H9 (cell line): ENCODE data around the gene DPP6. TPM values are rescaled to one million over a fixed set of nuclear protein-coding genes. Genes with fewer than 3 reads are reported as not detected.

Source experiments
- DNase-seq: peaks from one replicate; pipeline ENCODE4 v3.0.0-alpha.2; 2017
- H2AFZ ChIP-seq: one replicate; pipeline ENCODE4 v1.6.1; 2013; ENCODE audit warnings: mild to moderate bottlenecking, low read length, control low read depth, moderate library complexity
- H2AK5ac ChIP-seq: 2 replicates; pipeline ENCODE4 v1.6.1; 2013; ENCODE audit warnings: low read length, control low read depth, mixed read lengths; ENCODE audit not compliant: insufficient read length
- H2BK120ac ChIP-seq: one replicate; pipeline ENCODE4 v1.6.1; 2013; ENCODE audit warnings: low read depth, mild to moderate bottlenecking, low read length, control low read depth, inconsistent platforms; ENCODE audit not compliant: poor library complexity, severe bottlenecking
- H2BK12ac ChIP-seq: 2 replicates; pipeline ENCODE4 v1.6.1; 2013; ENCODE audit warnings: low read length, control low read depth, mixed read lengths, low read depth; ENCODE audit not compliant: insufficient read length
- H2BK15ac ChIP-seq: 2 replicates; pipeline ENCODE4 v1.6.1; 2013; ENCODE audit warnings: low read depth, low read length, control low read depth
- H2BK20ac ChIP-seq: one replicate; pipeline ENCODE4 v1.6.1; 2013; ENCODE audit warnings: low read depth, mild to moderate bottlenecking, low read length, control low read depth, inconsistent platforms; ENCODE audit not compliant: poor library complexity, severe bottlenecking
- H2BK5ac ChIP-seq: 2 replicates; pipeline ENCODE4 v1.6.1; 2013; ENCODE audit warnings: low read length, control low read depth, mixed read lengths; ENCODE audit not compliant: insufficient read length
- H3K14ac ChIP-seq: 2 replicates; pipeline ENCODE4 v1.6.1; 2013; ENCODE audit warnings: low read length, control low read depth; ENCODE audit not compliant: insufficient read depth
- H3K18ac ChIP-seq: 2 replicates; pipeline ENCODE4 v1.6.1; 2013; ENCODE audit warnings: low read depth, mild to moderate bottlenecking, mixed read lengths, low read length, control low read depth; ENCODE audit not compliant: insufficient read length
- H3K23ac ChIP-seq: 2 replicates; pipeline ENCODE4 v1.6.1; 2013; ENCODE audit warnings: low read length, control low read depth, mixed read lengths, low read depth; ENCODE audit not compliant: insufficient read length
- H3K23me2 ChIP-seq: 2 replicates; pipeline ENCODE4 v1.6.1; 2013; ENCODE audit warnings: low read depth, mild to moderate bottlenecking, mixed read lengths, low read length, control low read depth; ENCODE audit not compliant: insufficient read length, poor library complexity, severe bottlenecking
- H3K27ac ChIP-seq: 2 replicates; pipeline ENCODE4 v1.5.1; 2013; ENCODE audit warnings: low read length, control low read depth, mixed read lengths, low read depth; ENCODE audit not compliant: insufficient read length
- H3K27me3 ChIP-seq: 2 replicates; pipeline ENCODE4 v1.6.1; 2013; ENCODE audit warnings: low read length, control low read depth, inconsistent platforms; ENCODE audit not compliant: insufficient read depth
- H3K4ac ChIP-seq: 2 replicates; pipeline ENCODE4 v1.6.1; 2013; ENCODE audit warnings: low read depth, mild to moderate bottlenecking, control low read depth, inconsistent platforms, low read length, moderate library complexity
- H3K4me1 ChIP-seq: 2 replicates; pipeline ENCODE4 v1.6.1; 2013; ENCODE audit warnings: low read length, control low read depth, inconsistent platforms; ENCODE audit not compliant: insufficient read depth
- H3K4me2 ChIP-seq: 2 replicates; pipeline ENCODE4 v1.6.1; 2013; ENCODE audit warnings: low read length, control low read depth, mixed read lengths; ENCODE audit not compliant: insufficient read length, insufficient read depth
- H3K56ac ChIP-seq: 2 replicates; pipeline ENCODE4 v1.6.1; 2013; ENCODE audit warnings: low read depth, mild to moderate bottlenecking, mixed read lengths, low read length, control low read depth; ENCODE audit not compliant: insufficient read length
- H3K79me1 ChIP-seq: 2 replicates; pipeline ENCODE4 v1.6.1; 2013; ENCODE audit warnings: low read depth, mild to moderate bottlenecking, moderate library complexity, low read length, control low read depth, inconsistent platforms; ENCODE audit not compliant: insufficient read depth, poor library complexity, severe bottlenecking
- H3K79me2 ChIP-seq: 2 replicates; pipeline ENCODE4 v1.6.1; 2013; ENCODE audit warnings: low read length, control low read depth, inconsistent platforms; ENCODE audit not compliant: insufficient read depth
- H3K9ac ChIP-seq: 2 replicates; pipeline ENCODE4 v1.6.1; 2013; ENCODE audit warnings: low read length, control low read depth, mixed read lengths; ENCODE audit not compliant: insufficient read length; ENCODE audit errors: extremely low read depth
- H3K9me3 ChIP-seq: one replicate; pipeline ENCODE4 v1.6.1; 2013; ENCODE audit warnings: low read depth, low read length, inconsistent platforms; ENCODE audit not compliant: control insufficient read depth
- H3T11ph ChIP-seq: one replicate; pipeline ENCODE4 v1.6.1; 2013; ENCODE audit warnings: mild to moderate bottlenecking, low read length, control low read depth, inconsistent platforms
- H4K20me1 ChIP-seq: one replicate; pipeline ENCODE4 v1.6.1; 2013; ENCODE audit not compliant: control insufficient read depth, insufficient read length, insufficient read depth
- H4K5ac ChIP-seq: 2 replicates; pipeline ENCODE4 v1.6.1; 2013; ENCODE audit warnings: low read depth, mild to moderate bottlenecking, mixed read lengths, low read length, control low read depth; ENCODE audit not compliant: insufficient read length
- H4K8ac ChIP-seq: replicated peaks from 2 replicates; pipeline ENCODE4 v1.6.1; 2013; ENCODE audit warnings: low read length, control low read depth, mixed read lengths, low read depth; ENCODE audit not compliant: insufficient read length
- H4K91ac ChIP-seq: 2 replicates; pipeline ENCODE4 v1.6.1; 2013; ENCODE audit warnings: low read depth, mild to moderate bottlenecking, moderate library complexity, mixed read lengths, low read length, control low read depth; ENCODE audit not compliant: insufficient read length
- H3K27ac Mint-ChIP-seq, 3 experiments: 2 replicates in 2 of 3; 3 replicates in 1 of 3; pipeline ENCODE4 v1.8.0; 2020 to 2021; ENCODE audit warnings: mixed read lengths in 3 of 3, mild to moderate bottlenecking in 1 of 3, moderate library complexity in 1 of 3
- H3K27me3 Mint-ChIP-seq: 2 replicates; pipeline ENCODE4 v1.8.0; 2021; ENCODE audit warnings: low read depth, mild to moderate bottlenecking, moderate library complexity, mixed read lengths
- H3K36me3 Mint-ChIP-seq, 3 experiments: 2 replicates in 2 of 3; 3 replicates in 1 of 3; pipeline ENCODE4 v1.8.0; 2020 to 2021; ENCODE audit warnings: low read depth in 3 of 3, mixed read lengths in 3 of 3; ENCODE audit not compliant: insufficient read depth in 1 of 3
- H3K4me1 Mint-ChIP-seq, 2 experiments: 2 replicates each; pipeline ENCODE4 v1.8.0; 2020; ENCODE audit warnings: mixed read lengths in 2 of 2
- H3K4me3 Mint-ChIP-seq, 2 experiments: 2 replicates in 1 of 2; 3 replicates in 1 of 2; pipeline ENCODE4 v1.8.0; 2020 to 2021; ENCODE audit warnings: mild to moderate bottlenecking in 2 of 2, mixed read lengths in 2 of 2, moderate library complexity in 1 of 2
- H3K9me3 Mint-ChIP-seq, 2 experiments: 2 replicates in 1 of 2; 3 replicates in 1 of 2; pipeline ENCODE4 v1.8.0; 2020; ENCODE audit warnings: mild to moderate bottlenecking in 2 of 2, mixed read lengths in 2 of 2, moderate library complexity in 1 of 2
- WGBS: extraction: QIAGEN DNeasy Blood & Tissue Kit; methylation state at CpG from one replicate; pipeline ENCODE4 v1.1.7; 2013; ENCODE audit warnings: missing lambda C conversion rate, low lambda C conversion rate, mixed read lengths; ENCODE audit not compliant: insufficient read length; ENCODE audit errors: extremely low coverage; 5-methylcytosine and 5-hydroxymethylcytosine counted together
- total RNA-seq: library from RNA; stranded (reverse); gene quantifications from 2 replicates; pipeline ENCODE4 v1.2.1, GENCODE V29; 2021
- TF ChIP-seq, protein P1 (sequence below): fragments of 200-600 bp; sonication (generic); conservative IDR thresholded peaks from 3 replicates; pipeline ENCODE4 v1.8.0; 2021; ENCODE audit warnings: antibody characterized with exemption, mild to moderate bottlenecking

DPP6 gene
- total RNA-seq, 1 experiment from 2014 or later: 4.5 TPM

DNA sequence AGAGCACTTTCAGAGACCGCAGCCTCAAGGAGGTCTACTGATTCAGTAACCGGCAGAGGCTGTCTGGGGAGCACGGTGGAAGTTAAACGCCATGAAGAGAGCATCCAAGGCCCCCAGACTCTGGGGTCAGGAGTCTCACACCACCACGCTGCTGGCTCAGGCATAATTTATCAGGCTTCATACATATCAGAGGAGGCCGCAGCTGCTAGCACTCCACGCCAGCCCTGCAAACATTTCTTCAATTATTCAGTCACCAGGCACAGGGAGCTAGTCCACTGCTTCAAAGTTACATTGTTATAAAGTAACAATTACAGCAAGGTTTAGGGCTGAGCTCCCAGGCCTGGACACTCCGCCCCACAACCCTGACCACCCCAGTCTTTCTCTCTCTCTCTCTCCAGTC lies 852.9 kb downstream of the DPP6 start:
- Histone ChIP-seq H3K18ac (no peak overlapping the region), H2BK12ac (no peak overlapping the region), H3K14ac (no peak overlapping the region), H3T11ph (no peak overlapping the region), H3K9me3 (no peaks in the 10 kb centered on the region), H4K20me1 (no peaks in the 10 kb centered on the region), H2AFZ (no peak overlapping the region), H2BK120ac (no peak overlapping the region), H3K23ac (no peak overlapping the region), H3K79me1 (no peaks in the 10 kb centered on the region), H3K79me2 (no peaks in the 10 kb centered on the region), H3K4me1 (no peaks in the 10 kb centered on the region), H4K5ac (no peak overlapping the region), H3K56ac (no peak overlapping the region), H3K27me3 (no peaks in the 10 kb centered on the region), H2BK20ac (no peak overlapping the region), H3K4me2 (no peak overlapping the region), H3K4ac (no peak overlapping the region), H2AK5ac (no peak overlapping the region), H2BK15ac (no peak overlapping the region), H3K23me2 (no peaks in the 10 kb centered on the region), H3K27ac (no peak overlapping the region), H3K9ac (no peak overlapping the region), H4K91ac (no peak overlapping the region), H2BK5ac (no peak overlapping the region), H4K8ac (no peak overlapping the region)
- DNase-seq: no peak
- no peak overlapping the region for H3K4me3 Mint-ChIP-seq
- H3K9me3 Mint-ChIP-seq: peaks cover 21 to 30% of the 10 kb centered on the region in 2 experiments
- peaks cover 5 to 6% of the 10 kb centered on the region in 2 experiments; a peak in 3 of 4 replicates for H3K4me1 Mint-ChIP-seq
- WGBS: no CpG with 5 or more reads among the region's 8 CpGs
- TF ChIP-seq, protein P1, sequence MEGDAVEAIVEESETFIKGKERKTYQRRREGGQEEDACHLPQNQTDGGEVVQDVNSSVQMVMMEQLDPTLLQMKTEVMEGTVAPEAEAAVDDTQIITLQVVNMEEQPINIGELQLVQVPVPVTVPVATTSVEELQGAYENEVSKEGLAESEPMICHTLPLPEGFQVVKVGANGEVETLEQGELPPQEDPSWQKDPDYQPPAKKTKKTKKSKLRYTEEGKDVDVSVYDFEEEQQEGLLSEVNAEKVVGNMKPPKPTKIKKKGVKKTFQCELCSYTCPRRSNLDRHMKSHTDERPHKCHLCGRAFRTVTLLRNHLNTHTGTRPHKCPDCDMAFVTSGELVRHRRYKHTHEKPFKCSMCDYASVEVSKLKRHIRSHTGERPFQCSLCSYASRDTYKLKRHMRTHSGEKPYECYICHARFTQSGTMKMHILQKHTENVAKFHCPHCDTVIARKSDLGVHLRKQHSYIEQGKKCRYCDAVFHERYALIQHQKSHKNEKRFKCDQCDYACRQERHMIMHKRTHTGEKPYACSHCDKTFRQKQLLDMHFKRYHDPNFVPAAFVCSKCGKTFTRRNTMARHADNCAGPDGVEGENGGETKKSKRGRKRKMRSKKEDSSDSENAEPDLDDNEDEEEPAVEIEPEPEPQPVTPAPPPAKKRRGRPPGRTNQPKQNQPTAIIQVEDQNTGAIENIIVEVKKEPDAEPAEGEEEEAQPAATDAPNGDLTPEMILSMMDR: no peak
- H3K27ac Mint-ChIP-seq: no peak overlapping the region; a peak in 1 of 7 replicates
- peaks cover 12% of the 10 kb centered on the region for H3K27me3 Mint-ChIP-seq
- peaks cover 0 to 13% (median 0%) of the 10 kb centered on the region in 3 experiments; a peak in 2 of 7 replicates for H3K36me3 Mint-ChIP-seq
